ENCODE measurements around the gene SNCAIP.

SNCAIP gene

GRCh38 chr5:122471752-122472061, 159.7 kb downstream of the SNCAIP start:
- no peak overlapping the region for H3K4me3 ChIP-seq (ENCODE audit: low read depth, low read length)
- no peak for DNase-seq (ENCODE audit: low read depth)
- no peak for TF ChIP-seq CTCF (IDR thresholded peaks at IDR 0.05; ENCODE audit: low read depth, low read length, missing control alignments)
- in situ Hi-C loops (cut with HindIII; ENCODE audit: low sequenced_read_pairs) = no loop called here

- no peak for TF ChIP-seq CTCF (IDR thresholded peaks at IDR 0.05; ENCODE audit: low read depth, low read length, missing control alignments)
- H3K4me3 ChIP-seq (ENCODE audit: low read depth, low read length) = no peak overlapping the region
- in situ Hi-C loops (cut with HindIII; ENCODE audit: low sequenced_read_pairs) = no loop called here
- no peak for DNase-seq (ENCODE audit: low read depth)
Observed at GRCh38 chr5:122473138-122473843, 161.3 kb downstream of the SNCAIP start.

- DNase-seq (ENCODE audit: low read depth) = no peak
- in situ Hi-C loops (cut with HindIII; ENCODE audit: low sequenced_read_pairs) = no loop called here
- no peak overlapping the region for H3K4me3 ChIP-seq (ENCODE audit: low read depth, low read length)
- TF ChIP-seq CTCF (IDR thresholded peaks at IDR 0.05; ENCODE audit: low read depth, low read length, missing control alignments) = no peak
Observed at GRCh38 chr5:122473941-122474340, 161.9 kb downstream of the SNCAIP start.

GRCh38 chr5:122478741-122479442, 166.9 kb downstream of the SNCAIP start:
- in situ Hi-C loops (cut with HindIII; ENCODE audit: low sequenced_read_pairs) = no loop called here
- H3K4me3 ChIP-seq (ENCODE audit: low read depth, low read length) = no peak overlapping the region
- no peak for DNase-seq (ENCODE audit: low read depth)
- TF ChIP-seq CTCF (IDR thresholded peaks at IDR 0.05; ENCODE audit: low read depth, low read length, missing control alignments) = no peak

GRCh38 chr5:122480146-122480545, 168.1 kb downstream of the SNCAIP start:
- TF ChIP-seq CTCF (IDR thresholded peaks at IDR 0.05; ENCODE audit: low read depth, low read length, missing control alignments) = no peak
- DNase-seq (ENCODE audit: low read depth) = no peak
- H3K4me3 ChIP-seq (ENCODE audit: low read depth, low read length) = no peak overlapping the region
- in situ Hi-C loops (cut with HindIII; ENCODE audit: low sequenced_read_pairs) = no loop called here

GRCh38 chr5:122484103-122484502, 172.1 kb downstream of the SNCAIP start:
- in situ Hi-C loops (cut with HindIII; ENCODE audit: low sequenced_read_pairs) = no loop called here
- no peak for DNase-seq (ENCODE audit: low read depth)
- no peak overlapping the region for H3K4me3 ChIP-seq (ENCODE audit: low read depth, low read length)
- TF ChIP-seq CTCF (IDR thresholded peaks at IDR 0.05; ENCODE audit: low read depth, low read length, missing control alignments) = no peak
